HepG2 (cell line): ENCODE data around the gene CDHR3. TPM values are rescaled to one million over a fixed set of nuclear protein-coding genes. Genes with fewer than 3 reads are reported as not detected.

ENCODE experiments used
- ATAC-seq: fragments of 200-7000 bp; cut with Tn5 transposase; 3 replicates; pipeline ENCODE4 v1.9.1; 2020; ENCODE audit warnings: mild to moderate bottlenecking, moderate library complexity
- BruUV-seq: library from RNA; stranded (reverse); fragments of 400-500 nt; replicated peaks from 2 replicates; lab custom pipeline; 2021; lab: Mats Ljungman, UMichigan
- CTCF ChIA-PET: fragments of 300-600 bp; formaldehyde crosslinking; extraction: SDS; loops from one replicate; lab custom pipeline; 2021; ENCODE audit warnings: low total read pairs, inconsistent platforms, low intra/inter-chr PET ratio; lab: Yijun Ruan, JAX
- POLR2A ChIA-PET: fragments of 350-600 bp; sonication (Branson Sonifier 250); formaldehyde crosslinking; loops from one replicate; lab custom pipeline; 2020; ENCODE audit warnings: antibody characterized with exemption, inconsistent platforms; lab: Yijun Ruan, JAX
- DNase-seq: peaks from one replicate; pipeline ENCODE4 v3.0.0-alpha.2; 2015; ENCODE audit warnings: low spot score
- FAIRE-seq: peaks from 3 replicates; lab custom pipeline; 2011; peaks lifted over from hg19 to GRCh38; lab: Jason Lieb, UNC
- H2AFZ ChIP-seq: one replicate; pipeline ENCODE4 v1.6.1; 2011; ENCODE audit warnings: low read length, inconsistent platforms
- H3K27ac ChIP-seq: fragments of 300-600 bp; 3 replicates; pipeline ENCODE4 v1.8.0; 2011; ENCODE audit warnings: mixed run types, mild to moderate bottlenecking, mixed read lengths, low read length, inconsistent platforms; ENCODE audit not compliant: insufficient read depth; ENCODE audit errors: extremely low read length
- H3K27me3 ChIP-seq, 2 experiments: fragments of 200-600 bp in 1 of 2; 2 replicates in 1 of 2; 3 replicates in 1 of 2; pipeline versions ENCODE4 v1.6.0 to v1.8.0; 2011; ENCODE audit warnings: low read length in 2 of 2, mild to moderate bottlenecking in 2 of 2, moderate library complexity in 2 of 2, inconsistent platforms in 1 of 2; ENCODE audit not compliant: insufficient read depth in 2 of 2, control insufficient read depth in 1 of 2
- H3K36me3 ChIP-seq, 2 experiments: fragments of 200-600 bp in 1 of 2; replicated peaks in 1 of 2; 2 replicates in 1 of 2; 3 replicates in 1 of 2; pipeline versions ENCODE4 v1.5.1 to v1.8.0; 2011; ENCODE audit warnings: low read length in 2 of 2, inconsistent platforms in 1 of 2; ENCODE audit not compliant: insufficient read depth in 2 of 2, control insufficient read depth in 1 of 2
- H3K4me1 ChIP-seq: 2 replicates; pipeline ENCODE4 v1.5.1; 2012; ENCODE audit warnings: low read length, inconsistent platforms; ENCODE audit not compliant: insufficient read depth
- H3K4me2 ChIP-seq: 2 replicates; pipeline ENCODE4 v1.6.0; 2011; ENCODE audit warnings: low read depth, low read length, inconsistent platforms
- H3K4me3 ChIP-seq, 3 experiments: fragments of 200-600 bp in 1 of 3; sonication (generic), shearing (Covaris generic) in 1 of 3; replicated peaks in 1 of 3; 2 replicates each; pipeline ENCODE4 v1.5.1; 2011 to 2016; ENCODE audit warnings: low read length in 3 of 3, inconsistent platforms in 2 of 3, low read depth in 2 of 3, mild to moderate bottlenecking in 2 of 3, control low read depth in 1 of 3, mixed read lengths in 1 of 3; ENCODE audit not compliant: insufficient read depth in 1 of 3
- H3K79me2 ChIP-seq: one replicate; pipeline ENCODE4 v1.6.1; 2011; ENCODE audit warnings: low read length, inconsistent platforms; ENCODE audit not compliant: insufficient read depth
- H3K9ac ChIP-seq: 2 replicates; pipeline ENCODE4 v1.6.0; 2011; ENCODE audit warnings: mild to moderate bottlenecking, low read depth, low read length, inconsistent platforms; ENCODE audit not compliant: insufficient read depth
- H3K9me3 ChIP-seq: 2 replicates; pipeline ENCODE4 v1.5.1; 2012; ENCODE audit warnings: mild to moderate bottlenecking, low read length
- H4K20me1 ChIP-seq: 2 replicates; pipeline ENCODE4 v1.6.0; 2011; ENCODE audit warnings: inconsistent platforms, mild to moderate bottlenecking, low read length, moderate library complexity; ENCODE audit not compliant: insufficient read depth
- MEIS1 ChIP-seq: sonication (generic); formaldehyde crosslinking; IDR thresholded peaks from 2 replicates; pipeline ENCODE4 v1.9.0; 2021; ENCODE audit warnings: mild to moderate bottlenecking, missing genetic modification reagents, moderate library complexity, borderline replicate concordance
- NR3C1 ChIP-seq: sonication (generic); formaldehyde crosslinking; IDR thresholded peaks from 2 replicates; pipeline ENCODE4 v1.4.0; 2020; ENCODE audit warnings: missing genetic modification reagents
- NRL ChIP-seq: sonication (generic); formaldehyde crosslinking; IDR thresholded peaks from 2 replicates; pipeline ENCODE4 v1.5.0; 2020; ENCODE audit warnings: missing genetic modification reagents, mild to moderate bottlenecking, moderate library complexity, borderline replicate concordance
- PATZ1 ChIP-seq: sonication (generic); formaldehyde crosslinking; IDR thresholded peaks from 2 replicates; pipeline ENCODE4 v1.4.0; 2020; ENCODE audit warnings: missing genetic modification reagents
- SCMH1 ChIP-seq: sonication (generic); formaldehyde crosslinking; IDR thresholded peaks from 2 replicates; pipeline ENCODE4 v1.9.0; 2021; ENCODE audit warnings: missing genetic modification reagents, mild to moderate bottlenecking, borderline replicate concordance
- TCF7 ChIP-seq: sonication (generic); IDR thresholded peaks from 2 replicates; pipeline ENCODE4 v1.6.1; 2016; ENCODE audit warnings: antibody characterized with exemption, low read depth
- YEATS2 ChIP-seq: sonication (generic); formaldehyde crosslinking; IDR thresholded peaks from 2 replicates; pipeline ENCODE4 v1.4.0; 2020; ENCODE audit warnings: missing genetic modification reagents, borderline replicate concordance
- ZNF446 ChIP-seq: sonication (generic); formaldehyde crosslinking; IDR thresholded peaks from 2 replicates; pipeline ENCODE4 v1.5.0; 2020; ENCODE audit warnings: mild to moderate bottlenecking, missing genetic modification reagents
- ZNF567 ChIP-seq: sonication (generic); formaldehyde crosslinking; IDR thresholded peaks from 2 replicates; pipeline ENCODE4 v1.8.1; 2023; ENCODE audit warnings: mild to moderate bottlenecking, missing genetic modification reagents, borderline replicate concordance
- ZNF580 ChIP-seq: IDR thresholded peaks from 2 replicates; pipeline ENCODE4 v1.6.1; 2016; ENCODE audit warnings: low read depth, borderline replicate concordance
- ZNF644 ChIP-seq: IDR thresholded peaks from 2 replicates; pipeline ENCODE4 v1.6.1; 2016; ENCODE audit warnings: low read depth
- ZNF691 ChIP-seq: sonication (generic); formaldehyde crosslinking; IDR thresholded peaks from 2 replicates; pipeline ENCODE4 v1.4.0; 2020; ENCODE audit warnings: missing genetic modification reagents, low read depth, mild to moderate bottlenecking, borderline replicate concordance
- ZNF790 ChIP-seq: sonication (generic); formaldehyde crosslinking; IDR thresholded peaks from 2 replicates; pipeline ENCODE4 v1.8.0; 2022; ENCODE audit warnings: missing genetic modification reagents, mild to moderate bottlenecking, borderline replicate concordance
- WGBS: methylation state at CpG from one replicate; pipeline ENCODE4 v1.1.6; 2017; ENCODE audit warnings: low lambda C conversion rate; 5-methylcytosine and 5-hydroxymethylcytosine counted together
- in situ Hi-C: cut with HindIII; loops from 2 replicates; pipeline ENCODE4 v1.10.0; 2017; ENCODE audit warnings: low pct_unique_long_range_greater_than_20kb; ENCODE audit not compliant: extremely low pct_ligation_motif_present
- intact Hi-C: fragments of 100-400 bp; cut with micrococcal nuclease; formaldehyde crosslinking; loops from one replicate; pipeline ENCODE4 v1.10.0; 2022; ENCODE audit not compliant: unreplicated experiment
- polyA plus RNA-seq, 8 experiments: library from polyadenylated mRNA; depleted of rRNA in 3 of 8; stranded (reverse) in 7 of 8; unstranded in 1 of 8; fragments of >200 nt; fragmentation: Illumina TruSeq in 4 of 8; extraction: Trizol in 4 of 8; gene quantifications; 2 replicates each; pipeline versions ENCODE4 v1.2.1 to v1.2.3, GENCODE V29; 2011 to 2016; ENCODE audit warnings: low read depth in 4 of 8, missing spikeins in 1 of 8, mixed read lengths in 1 of 8; ENCODE audit not compliant: insufficient read depth in 1 of 8
- total RNA-seq, 5 experiments: library from RNA; depleted of rRNA; stranded (reverse); fragments of >200 nt; fragmentation: Illumina TruSeq; extraction: Trizol; gene quantifications; 2 replicates each; pipeline ENCODE4 v1.2.3, GENCODE V29; 2016; ENCODE audit warnings: low read depth in 1 of 5

The CDHR3 gene
- total and polyA plus RNA-seq, 2 of the 13 experiments (the other 11 are each of a cell fraction or from before 2014, with no cell fraction given) = 6.5 to 11.8 TPM

- Histone ChIP-seq H3K9me3 (no peaks in the 10 kb centered on the region), H3K9ac (no peak overlapping the region), H3K4me1 (no peaks in the 10 kb centered on the region), H2AFZ (no peak overlapping the region), H3K36me3 (no peaks in the 10 kb centered on the region), H4K20me1 (no peaks in the 10 kb centered on the region), H3K27me3 (no peaks in the 10 kb centered on the region), H3K4me3 (no peak overlapping the region), H3K4me2 (no peak overlapping the region), H3K79me2 (no peaks in the 10 kb centered on the region), H3K27ac (no peak overlapping the region)
- no peak for TF ChIP-seq ZNF446 (CRISPR knock-in tag)
- no peak for TF ChIP-seq TCF7
- no peak for TF ChIP-seq YEATS2 (CRISPR knock-in tag)
- no peak for TF ChIP-seq ZNF790 (CRISPR knock-in tag)
- no peak for TF ChIP-seq MEIS1
- TF ChIP-seq SCMH1 (CRISPR knock-in tag) = no peak
- no peak for TF ChIP-seq PATZ1 (CRISPR knock-in tag)
- TF ChIP-seq ZNF580 (CRISPR knock-in tag) = no peak
- no peak for TF ChIP-seq NR3C1 (CRISPR knock-in tag)
- TF ChIP-seq ZNF644 (CRISPR knock-in tag) = no peak
- no peak for TF ChIP-seq ZNF691 (CRISPR knock-in tag)
- TF ChIP-seq ZNF567 (CRISPR knock-in tag) = no peak
- no peak for TF ChIP-seq NRL
- 42% methylated on average over 4 of the region's 4 CpGs for WGBS
- in situ Hi-C loops (no loop called here), intact Hi-C loops (no loop called here)
- ATAC-seq (no peak), DNase-seq (no peak), FAIRE-seq (no peak)
- POLR2A ChIA-PET = no interaction called here
- BruUV-seq = no TSS peak
- CTCF ChIA-PET = no interaction called here
These were observed 9.2 kb downstream of the CDHR3 start for GRCh38 chr7:105972276-105972675.
